Panc1 (cell line): ENCODE results near the gene JADE1.

ENCODE experiments used
- CTCF ChIP-seq: fragments of 450-650 bp; IDR thresholded peaks from 2 replicates; pipeline ENCODE4 v1.5.1; 2017; ENCODE audit warnings: mild to moderate bottlenecking
- POLR2AphosphoS5 ChIP-seq: IDR thresholded peaks from 2 replicates; pipeline ENCODE4 v1.6.1; 2012; ENCODE audit warnings: mild to moderate bottlenecking, low read depth, low read length, moderate library complexity
- REST ChIP-seq, 2 experiments: IDR thresholded peaks; 2 replicates each; pipeline ENCODE4 v1.6.1; 2011 to 2012; ENCODE audit warnings: low read depth in 2 of 2, control low read depth in 1 of 2, low read length in 1 of 2, mild to moderate bottlenecking in 1 of 2, moderate library complexity in 1 of 2; ENCODE audit not compliant: insufficient read depth in 1 of 2
- SIN3A ChIP-seq: IDR thresholded peaks from 2 replicates; pipeline ENCODE4 v1.6.1; 2012; ENCODE audit warnings: low read depth, mild to moderate bottlenecking, low read length, moderate library complexity, borderline replicate concordance; ENCODE audit not compliant: insufficient read depth
- TCF7L2 ChIP-seq: IDR thresholded peaks from 2 replicates; pipeline ENCODE4 v1.6.1; 2011; ENCODE audit warnings: mild to moderate bottlenecking, low read depth, low read length, inconsistent platforms

- TF ChIP-seq CTCF (no peak), POLR2AphosphoS5 (no peak), REST (IDR thresholded peaks at IDR 0.05; ENCODE audit: insufficient read depth in 1 of 2, low read depth in 2 of 2, low read length in 1 of 2) (no peak), SIN3A (no peak), TCF7L2 (no peak)
Measured at GRCh38 chr4:128906581-128906980, 97.1 kb downstream of the JADE1 start.
